NCI-H1930 (cell line): Measurements from ENCODE around the gene NTMT1.
"Not testable (repeated sequence)": the region's sequence is repeated elsewhere in the genome, so short reads cannot be mapped to it uniquely, and the experiment has no call there.

ENCODE experiments used
- DNase-seq, 2 experiments: peaks; one replicate each; lab custom pipeline; 2025; lab: John Stamatoyannopoulos, UW

NTMT1 gene

GRCh38 chr9:129615407-129616285 is 10.3 kb upstream of the NTMT1 start:
- no peak for DNase-seq

DNA sequence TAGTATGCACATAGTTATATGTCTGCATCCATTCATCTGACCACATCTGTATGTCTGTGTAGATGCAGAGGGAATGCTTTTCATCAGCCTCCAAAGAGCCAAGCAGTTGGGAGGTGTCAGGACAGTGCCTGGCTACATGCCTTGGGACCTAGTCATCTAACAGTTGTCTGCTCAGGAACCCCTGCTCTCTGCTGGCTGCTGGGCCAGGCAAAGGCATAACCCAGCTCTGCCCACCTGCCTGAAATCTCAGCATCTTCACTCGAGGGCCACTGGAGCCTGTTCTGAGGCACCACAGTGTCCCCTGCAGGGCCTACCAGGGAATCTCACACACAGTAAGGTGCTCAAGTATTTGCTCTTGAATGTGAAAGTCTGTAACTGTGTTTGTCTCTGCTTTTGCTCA is 8.8 kb upstream of the NTMT1 start:
- peak in 1 of 2 experiments; percentile 19 for DNase-seq

DNA sequence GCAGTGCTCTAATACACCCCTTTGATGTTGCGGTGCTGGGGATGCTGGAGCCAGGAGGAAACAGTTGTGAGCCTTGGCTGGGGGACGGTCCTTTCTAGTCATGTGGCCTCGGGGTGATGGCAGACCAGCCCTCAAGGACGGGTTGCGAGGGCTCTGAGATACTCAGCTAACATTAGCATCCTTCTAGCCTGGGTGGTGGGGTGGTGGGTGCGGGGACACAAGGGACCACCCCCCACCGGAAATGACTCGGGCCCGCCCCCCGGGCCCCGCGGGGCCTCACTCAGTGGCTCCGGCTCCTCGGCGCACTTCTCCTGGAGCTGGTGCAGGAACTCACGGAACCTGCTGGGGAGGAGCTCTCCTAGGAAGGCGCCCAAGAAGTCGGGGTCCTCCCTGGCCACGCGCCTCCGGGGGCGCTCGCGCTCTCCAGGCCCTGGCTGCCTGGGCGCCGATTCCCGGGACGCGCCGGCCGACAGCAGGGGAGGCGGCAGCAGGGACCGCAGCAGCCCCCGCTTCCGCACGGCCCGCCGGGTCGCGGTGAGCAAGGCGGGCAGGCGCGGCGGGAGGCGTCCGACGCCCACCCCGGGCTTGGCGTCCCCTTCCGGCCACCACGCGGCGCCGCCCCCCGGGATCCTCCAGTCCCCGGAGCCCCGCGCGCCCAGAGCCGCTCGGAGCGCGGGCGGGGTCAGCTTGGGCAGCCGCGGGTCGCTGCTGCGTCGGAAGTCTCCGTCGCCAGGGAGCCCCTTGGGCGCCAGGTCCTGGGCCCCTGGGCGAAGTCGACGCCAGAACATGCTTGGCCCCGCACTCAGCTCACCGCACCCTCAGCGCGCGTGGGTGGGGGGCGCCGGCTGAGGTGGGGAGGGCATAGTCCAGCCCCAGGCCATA is 5.9 kb upstream of the NTMT1 start:
- peak in 1 of 2 experiments; percentile 38 for DNase-seq

DNA sequence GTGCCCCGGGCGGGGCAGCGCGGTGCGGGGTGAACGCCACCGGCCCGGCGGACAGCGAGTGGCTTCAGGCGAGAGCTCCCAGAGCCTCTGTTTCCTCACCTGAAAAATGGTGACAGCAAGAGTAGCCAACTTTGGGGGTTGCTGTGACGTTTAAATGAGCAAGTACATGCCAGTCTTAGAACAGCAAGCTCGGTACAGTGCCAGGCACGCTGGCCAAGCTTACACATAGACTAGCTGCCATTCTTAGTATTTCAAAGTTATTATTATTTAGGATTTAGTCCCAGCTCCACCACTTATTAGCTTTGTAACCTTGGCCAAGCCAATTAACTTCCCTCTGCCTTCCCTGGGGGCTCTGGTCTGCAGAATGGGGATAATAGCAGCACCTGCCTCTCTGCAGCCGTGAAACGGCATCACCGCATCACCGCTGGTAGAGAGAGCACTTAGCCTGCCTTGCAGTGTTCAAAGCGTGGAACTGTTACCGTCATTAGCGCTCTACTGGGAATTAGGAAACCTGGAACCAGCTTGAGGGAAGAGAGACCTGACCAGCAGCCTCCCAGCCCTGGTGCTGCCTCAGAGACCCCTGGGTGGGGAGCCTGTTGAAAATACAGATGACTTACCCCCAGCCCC is 5.2 kb upstream of the NTMT1 start, which contains the start of gene C9orf50:
C9orf50 (minus strand) TSS at position 433 of the 627 bp plus-strand sequence. CDS start 527 bp downstream, outside the sequence.
- DNase-seq, result peak in 1 of 2 experiments; percentile 21

- DNase-seq, result no peak
Measured at GRCh38 chr9:129623331-129623730, 2.6 kb upstream of the NTMT1 start.

DNA sequence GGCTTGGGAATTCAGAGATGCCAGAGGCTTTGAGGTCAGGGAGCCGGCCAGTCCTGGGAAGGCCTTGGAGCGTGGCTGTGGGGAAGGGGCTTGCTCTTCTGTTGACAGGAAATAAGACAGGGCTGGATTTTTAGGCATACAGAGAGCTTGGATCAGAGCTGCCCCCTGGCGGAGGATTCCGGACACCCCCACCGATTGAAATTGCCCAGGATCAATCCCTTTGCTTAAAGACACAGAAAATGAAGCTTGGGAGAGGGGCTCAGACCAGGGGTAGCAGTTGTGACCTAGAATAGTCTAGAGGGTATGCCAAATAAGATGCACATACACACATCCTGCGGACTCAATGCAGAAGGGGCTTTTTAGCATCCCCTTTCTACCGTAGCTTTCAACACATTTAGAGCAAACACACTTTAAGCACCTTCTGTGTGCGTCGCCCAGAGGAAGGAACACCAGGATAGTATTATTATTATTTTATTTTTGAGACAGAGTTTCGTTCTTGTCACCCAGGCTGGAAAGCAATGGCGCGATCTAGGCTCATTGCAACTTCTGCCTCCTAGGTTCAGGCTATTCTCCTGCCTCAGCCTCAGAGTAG is 1.7 kb upstream of the NTMT1 start:
- peak in 1 of 2 experiments; percentile 29 for DNase-seq

- DNase-seq, result no peak
Measured at GRCh38 chr9:129624947-129625346, 1.0 kb upstream of the NTMT1 start.

DNA sequence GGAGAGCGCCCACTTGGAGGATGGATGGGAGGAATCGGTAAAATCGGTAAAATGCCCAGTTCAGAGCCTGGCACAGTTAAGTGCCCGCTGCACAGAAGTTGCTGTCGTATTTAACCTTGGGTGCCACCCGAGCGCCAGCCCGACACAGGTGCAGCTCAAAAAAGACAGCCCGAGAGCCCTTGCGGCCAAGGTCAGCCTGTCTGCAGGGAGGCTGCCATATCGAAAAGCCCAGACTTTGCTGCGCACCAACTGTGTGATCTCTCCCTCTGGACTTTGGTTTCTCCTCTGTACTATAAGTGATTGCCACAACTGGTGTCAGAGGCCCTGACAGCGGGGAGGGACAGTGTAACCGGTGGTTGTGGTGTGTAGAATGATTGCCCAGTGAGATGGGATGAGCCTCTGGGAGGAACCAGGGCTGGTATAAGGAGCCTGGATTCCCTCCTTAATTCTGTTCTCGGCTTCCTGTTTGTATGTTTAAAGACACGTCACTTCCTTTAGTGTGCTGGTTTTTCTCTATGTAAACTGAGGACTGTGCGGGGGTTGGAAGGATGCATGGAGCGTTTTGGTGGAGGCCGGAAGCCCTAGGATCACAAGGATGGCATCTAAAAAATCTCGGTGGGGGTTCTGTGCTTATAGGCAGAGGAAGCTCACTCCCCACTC is 792 bp downstream of the NTMT1 start:
- no peak for DNase-seq

DNA sequence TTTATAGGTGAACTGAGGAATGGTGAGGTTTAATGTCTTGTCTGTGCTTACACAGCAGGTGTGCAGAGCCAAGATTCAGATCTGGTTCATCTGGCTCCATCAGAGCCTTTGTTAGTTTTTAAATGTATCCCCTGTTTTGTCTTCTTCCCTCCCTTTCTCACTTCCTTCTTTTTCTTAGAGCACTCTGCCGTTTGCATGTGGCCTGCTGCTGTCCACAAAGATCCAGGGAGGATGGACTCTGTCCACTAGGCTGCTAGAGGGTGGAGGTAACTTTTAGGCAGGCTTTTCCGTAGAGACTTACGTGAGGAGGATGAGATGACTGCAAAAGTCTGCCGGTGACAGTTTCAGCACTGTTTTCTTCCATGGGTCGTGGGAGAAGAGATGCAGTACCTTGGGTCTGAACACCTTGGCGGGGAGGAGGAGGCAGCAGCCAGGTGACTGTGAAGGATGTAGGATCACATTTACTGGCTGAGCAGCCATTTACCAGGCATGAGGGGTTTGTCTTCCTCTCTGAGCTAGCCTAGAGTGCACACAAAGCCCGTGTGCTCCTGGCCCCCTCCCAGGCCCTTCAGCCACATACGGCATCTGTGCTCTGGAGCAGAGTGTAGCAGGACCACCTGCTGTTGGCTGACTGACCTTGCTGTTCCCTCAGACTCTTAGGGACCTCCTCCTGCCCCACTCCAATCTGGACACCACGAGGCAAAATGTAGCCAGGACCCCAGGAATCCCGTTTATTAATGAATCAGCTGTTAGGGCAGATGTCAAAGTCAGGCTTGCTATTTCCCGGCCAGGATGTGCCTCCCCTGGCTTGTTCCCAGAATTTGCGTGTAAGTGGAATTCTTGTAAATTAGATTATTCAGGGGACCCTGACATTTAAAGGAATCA is 1.8 kb downstream of the NTMT1 start:
- DNase-seq, result no peak

GRCh38 chr9:129628709-129629108 is 2.7 kb downstream of the NTMT1 start:
- no peak for DNase-seq

GRCh38 chr9:129629251-129629820 is 3.4 kb downstream of the NTMT1 start:
- no peak for DNase-seq

GRCh38 chr9:129630967-129631673 is 5.2 kb downstream of the NTMT1 start:
- no peak for DNase-seq

DNA sequence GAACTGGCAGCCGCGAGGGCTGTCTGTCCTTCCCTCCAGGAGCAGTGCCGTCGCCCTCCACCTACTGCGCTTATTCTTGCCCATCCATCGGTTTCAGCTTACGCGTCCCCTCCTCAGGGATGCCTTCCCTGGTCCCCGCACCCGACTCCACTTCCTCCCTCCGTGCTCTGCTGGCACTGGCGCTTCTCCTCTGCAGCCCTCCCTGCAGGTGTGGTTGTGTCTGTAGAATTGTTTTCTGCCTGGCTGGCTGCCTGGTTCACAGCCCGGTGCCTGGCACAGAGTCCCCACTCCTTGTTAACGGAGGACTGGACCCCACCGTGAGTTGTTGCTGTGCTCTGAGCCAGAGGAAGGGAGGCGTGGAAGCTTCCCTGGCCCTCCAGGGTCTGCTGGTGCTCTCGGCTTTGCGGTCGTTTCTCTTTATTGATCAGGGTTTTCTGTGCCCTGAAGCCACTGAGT is 5.7 kb downstream of the NTMT1 start:
- DNase-seq, result no peak

DNA sequence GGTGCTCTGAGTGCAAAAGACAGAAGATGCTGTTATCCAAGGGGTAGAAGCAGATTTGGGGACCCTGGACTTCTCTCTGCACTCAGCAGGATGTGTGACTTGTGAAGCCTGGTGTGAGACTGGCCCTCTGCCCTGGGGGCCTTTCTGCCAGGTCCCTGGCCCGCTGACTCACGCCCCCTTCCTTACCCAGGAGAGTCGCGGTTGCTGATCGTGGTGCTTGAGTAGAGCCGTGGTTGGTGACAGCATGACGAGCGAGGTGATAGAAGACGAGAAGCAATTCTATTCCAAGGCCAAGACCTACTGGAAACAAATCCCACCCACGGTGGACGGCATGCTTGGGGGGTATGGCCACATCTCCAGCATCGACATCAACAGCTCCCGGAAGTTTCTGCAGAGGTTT is 6.5 kb downstream of the NTMT1 start:
- DNase-seq, result no peak

- no peak for DNase-seq
Measured at GRCh38 chr9:129633207-129633606, 7.2 kb downstream of the NTMT1 start.

- no peak for DNase-seq
Measured at GRCh38 chr9:129633848-129634247, 7.9 kb downstream of the NTMT1 start.

GRCh38 chr9:129635099-129636065 is 9.4 kb downstream of the NTMT1 start:
- no peak for DNase-seq

GRCh38 chr9:129636343-129636742 is 10.4 kb downstream of the NTMT1 start:
- DNase-seq, result not testable (repeated sequence)
